Esophagus squamous epithelium (tissue), 4 donors: ENCODE data around the gene NOS2.

Experiments
- POLR2A ChIP-seq, 4 donors: fragments of 450-650 bp; IDR thresholded peaks; one replicate each; pipeline ENCODE4 v1.6.1; 2017; ENCODE audit warnings: antibody characterized with exemption in 4 of 4, mild to moderate bottlenecking in 4 of 4, moderate library complexity in 3 of 4
- TF ChIP-seq, protein P1 (sequence below), 6 experiments: fragments of 450-650 bp in 4 of 6; fragments of 200-600 bp in 2 of 6; sonication (generic) in 2 of 6; IDR thresholded peaks; one replicate each; pipeline ENCODE4 v1.5.1; 2016 to 2019; ENCODE audit warnings: antibody characterized with exemption in 6 of 6, mild to moderate bottlenecking in 4 of 6, moderate library complexity in 4 of 6

- no peak for TF ChIP-seq POLR2A (IDR thresholded peaks at IDR 0.05)
- TF ChIP-seq, protein P1, sequence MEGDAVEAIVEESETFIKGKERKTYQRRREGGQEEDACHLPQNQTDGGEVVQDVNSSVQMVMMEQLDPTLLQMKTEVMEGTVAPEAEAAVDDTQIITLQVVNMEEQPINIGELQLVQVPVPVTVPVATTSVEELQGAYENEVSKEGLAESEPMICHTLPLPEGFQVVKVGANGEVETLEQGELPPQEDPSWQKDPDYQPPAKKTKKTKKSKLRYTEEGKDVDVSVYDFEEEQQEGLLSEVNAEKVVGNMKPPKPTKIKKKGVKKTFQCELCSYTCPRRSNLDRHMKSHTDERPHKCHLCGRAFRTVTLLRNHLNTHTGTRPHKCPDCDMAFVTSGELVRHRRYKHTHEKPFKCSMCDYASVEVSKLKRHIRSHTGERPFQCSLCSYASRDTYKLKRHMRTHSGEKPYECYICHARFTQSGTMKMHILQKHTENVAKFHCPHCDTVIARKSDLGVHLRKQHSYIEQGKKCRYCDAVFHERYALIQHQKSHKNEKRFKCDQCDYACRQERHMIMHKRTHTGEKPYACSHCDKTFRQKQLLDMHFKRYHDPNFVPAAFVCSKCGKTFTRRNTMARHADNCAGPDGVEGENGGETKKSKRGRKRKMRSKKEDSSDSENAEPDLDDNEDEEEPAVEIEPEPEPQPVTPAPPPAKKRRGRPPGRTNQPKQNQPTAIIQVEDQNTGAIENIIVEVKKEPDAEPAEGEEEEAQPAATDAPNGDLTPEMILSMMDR (IDR thresholded peaks at IDR 0.05), result no peak
Measured at GRCh38 chr17:27825459-27825858, 25.1 kb upstream of the NOS2 start.
